ENCODE data around the gene KRT26. TPM values are rescaled to one million over a fixed set of nuclear protein-coding genes. Genes with fewer than 3 reads are reported as not detected.
A peak's percentile ranks its signal among the peaks of the same experiment; 100 is the strongest.

KRT26 gene
- total RNA-seq, 1 experiment from 2014 or later, result not detected

- H2AFZ ChIP-seq (ENCODE audit: low read length), result peak overlapping the region; percentile 83
- DNase-seq (peak; percentile 63), ATAC-seq (peak; percentile 86)
- H3F3A ChIP-seq (ENCODE audit: low read length, unreplicated experiment), result no peaks in the 10 kb centered on the region
- peak overlapping the region; percentile 94 for H3K4me2 ChIP-seq (ENCODE audit: low read length)
- BruUV-seq (replicated peaks), result TSS peak; percentile 92
- no peaks in the 10 kb centered on the region for H3K9me2 ChIP-seq (replicated peaks; ENCODE audit: low read length)
- peak overlapping the region; percentile 89 for H3K9ac ChIP-seq (ENCODE audit: low read length)
- H3K27me3 ChIP-seq (ENCODE audit: low read length), result no peaks in the 10 kb centered on the region
- CTCF ChIA-PET, result interaction anchor here (0.7 kb wide), 1 partner anchor 30 kb away, joined by 3 read pairs; no protein-coding TSS in a partner anchor
- no peak for TF ChIP-seq EZH2phosphoT487 (IDR thresholded peaks at IDR 0.05; ENCODE audit: borderline replicate concordance, low read length)
- TF ChIP-seq EZH2 (IDR thresholded peaks at IDR 0.05; ENCODE audit: low read length, unreplicated experiment), result no peak
- TF ChIP-seq CTCF (conservative IDR thresholded peaks at IDR 0.05; ENCODE audit: low read depth, low read length), result no peak
- no peaks in the 10 kb centered on the region for H3K36me3 ChIP-seq (ENCODE audit: low read depth, low read length)
- peak overlapping the region; percentile 71 for H3K27ac ChIP-seq (ENCODE audit: low read length)
- intact Hi-C loops (cut with micrococcal nuclease), result loop anchor here (1.0 kb wide), 1 partner anchor 83 kb away; no protein-coding TSS in a partner anchor
- no peaks in the 10 kb centered on the region for H3K9me3 ChIP-seq (ENCODE audit: low read length)
- peaks cover 17% of the 10 kb centered on the region; the same call in 1 of the 2 replicates for H3K4me1 ChIP-seq (ENCODE audit: insufficient read depth, low read length)
- peak overlapping the region; percentile 96 for H3K4me3 ChIP-seq (ENCODE audit: low read length)
- no peaks in the 10 kb centered on the region for H4K20me1 ChIP-seq (ENCODE audit: low read length)
- peaks cover 25% of the 10 kb centered on the region for H3K79me2 ChIP-seq (ENCODE audit: low read length)
- POLR2A ChIA-PET (ENCODE audit: unreplicated experiment), result interaction anchor here (0.6 to 1.0 kb wide), 4 partner anchors 37 to 349 kb away, joined by 3 to 31 read pairs (median 14); no protein-coding TSS in a partner anchor
Observed at GRCh38 chr17:40818733-40819527, 46.9 kb upstream of the KRT26 start.

- BruUV-seq (replicated peaks), result TSS peak; percentile 93
- intact Hi-C loops (cut with micrococcal nuclease), result loop anchor here (1.0 kb wide), 1 partner anchor 84 kb away; no protein-coding TSS in a partner anchor
Observed at GRCh38 chr17:40818343-40818732, 46.3 kb upstream of the KRT26 start.

More at GRCh38 chr17:40818343-40818732, 46.3 kb upstream of the KRT26 start:
- ATAC-seq (no peak), DNase-seq (no peak)
- Histone ChIP-seq H3K79me2 (ENCODE audit: low read length) (peaks cover 25% of the 10 kb centered on the region), H2AFZ (ENCODE audit: low read length) (peak overlapping the region; percentile 58; the same call in 1 of the 2 replicates), H3K9me2 (replicated peaks; ENCODE audit: low read length) (no peaks in the 10 kb centered on the region), H3F3A (ENCODE audit: low read length, unreplicated experiment) (peaks cover 6% of the 10 kb centered on the region), H3K27me3 (ENCODE audit: low read length) (no peaks in the 10 kb centered on the region), H3K4me3 (ENCODE audit: low read length) (peak overlapping the region; percentile 96), H3K4me2 (ENCODE audit: low read length) (peak overlapping the region; percentile 94), H3K9me3 (ENCODE audit: low read length) (no peaks in the 10 kb centered on the region), H4K20me1 (ENCODE audit: low read length) (no peaks in the 10 kb centered on the region), H3K27ac (ENCODE audit: low read length) (peak overlapping the region; percentile 71), H3K36me3 (ENCODE audit: low read depth, low read length) (no peaks in the 10 kb centered on the region), H3K9ac (ENCODE audit: low read length) (peak overlapping the region; percentile 89), H3K4me1 (ENCODE audit: insufficient read depth, low read length) (peaks cover 22% of the 10 kb centered on the region)
- ChIA-PET POLR2A (ENCODE audit: unreplicated experiment) (interaction anchor here (0.8 to 1.0 kb wide), 2 partner anchors 38 to 84 kb away, joined by 20 to 31 read pairs; no protein-coding TSS in a partner anchor), CTCF (no interaction called here)
- no peak for TF ChIP-seq EZH2phosphoT487 (IDR thresholded peaks at IDR 0.05; ENCODE audit: borderline replicate concordance, low read length)
- TF ChIP-seq CTCF (conservative IDR thresholded peaks at IDR 0.05; ENCODE audit: low read depth, low read length), result no peak
- TF ChIP-seq EZH2 (IDR thresholded peaks at IDR 0.05; ENCODE audit: low read length, unreplicated experiment), result no peak
